ENCODE measurements around the gene CCDC71. TPM values are rescaled to one million over a fixed set of nuclear protein-coding genes. Genes with fewer than 3 reads are reported as not detected.

CCDC71 gene
- total and polyA plus RNA-seq, 2 of the 13 experiments (the other 11 are each of a cell fraction or from before 2014, with no cell fraction given), result 9.7 to 14.3 TPM

DNA sequence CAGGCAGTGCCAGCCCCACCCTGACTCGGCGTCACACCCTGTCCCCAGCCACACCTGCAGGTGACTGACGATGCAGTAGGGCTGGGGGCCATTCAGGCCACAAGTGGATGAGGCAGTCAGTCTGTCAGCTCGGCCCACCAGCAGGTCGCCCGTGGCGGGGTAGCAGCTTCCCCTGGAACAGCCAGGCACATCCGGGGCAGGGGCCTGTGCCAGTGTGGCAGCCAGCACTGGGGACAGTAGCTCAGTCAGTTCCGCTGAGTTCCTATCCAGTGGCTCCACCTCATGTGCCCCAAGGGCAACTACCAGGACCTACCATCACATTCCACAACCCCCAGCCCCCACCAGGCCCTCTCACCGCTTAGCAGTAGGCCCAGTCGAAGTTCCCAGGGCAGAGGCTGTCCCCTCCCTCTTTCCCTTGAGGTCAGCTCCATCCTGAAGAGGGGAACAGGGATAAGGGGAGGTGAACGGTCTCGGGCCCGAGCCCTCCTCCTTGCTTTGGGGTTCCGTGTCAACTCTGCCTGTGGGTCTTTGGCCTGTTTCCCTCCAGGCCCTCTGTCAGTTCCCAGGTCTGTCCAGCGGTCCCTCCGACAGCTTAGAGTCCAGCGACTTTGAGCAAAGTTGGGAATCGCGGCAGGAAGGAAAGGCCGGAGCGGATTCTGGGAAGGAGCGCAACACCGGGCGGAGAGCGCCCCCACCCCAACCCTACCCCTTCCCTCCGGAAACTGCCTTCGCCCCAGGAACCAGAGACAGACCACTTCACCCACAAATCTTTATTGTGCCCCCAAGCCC lies 33.5 kb downstream of the CCDC71 start, which contains the start of gene LAMB2 (continued):
- TF ChIP-seq, protein P1, sequence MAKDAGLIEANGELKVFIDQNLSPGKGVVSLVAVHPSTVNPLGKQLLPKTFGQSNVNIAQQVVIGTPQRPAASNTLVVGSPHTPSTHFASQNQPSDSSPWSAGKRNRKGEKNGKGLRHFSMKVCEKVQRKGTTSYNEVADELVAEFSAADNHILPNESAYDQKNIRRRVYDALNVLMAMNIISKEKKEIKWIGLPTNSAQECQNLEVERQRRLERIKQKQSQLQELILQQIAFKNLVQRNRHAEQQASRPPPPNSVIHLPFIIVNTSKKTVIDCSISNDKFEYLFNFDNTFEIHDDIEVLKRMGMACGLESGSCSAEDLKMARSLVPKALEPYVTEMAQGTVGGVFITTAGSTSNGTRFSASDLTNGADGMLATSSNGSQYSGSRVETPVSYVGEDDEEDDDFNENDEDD (CRISPR knock-in tag; IDR thresholded peaks at IDR 0.05; ENCODE audit: borderline replicate concordance), result 0 out of 2 replicates have a peak, but pooled peaks have one; percentile 23
- 0 out of 2 replicates have a peak, but pooled peaks have one; percentile 38 for TF ChIP-seq ZNF546 (CRISPR knock-in tag; conservative IDR thresholded peaks at IDR 0.05)
- TF ChIP-seq ZBTB38 (CRISPR knock-in tag; IDR thresholded peaks at IDR 0.05), result 0 out of 2 replicates have a peak, but pooled peaks have one; percentile 5
- TF ChIP-seq, protein P2, sequence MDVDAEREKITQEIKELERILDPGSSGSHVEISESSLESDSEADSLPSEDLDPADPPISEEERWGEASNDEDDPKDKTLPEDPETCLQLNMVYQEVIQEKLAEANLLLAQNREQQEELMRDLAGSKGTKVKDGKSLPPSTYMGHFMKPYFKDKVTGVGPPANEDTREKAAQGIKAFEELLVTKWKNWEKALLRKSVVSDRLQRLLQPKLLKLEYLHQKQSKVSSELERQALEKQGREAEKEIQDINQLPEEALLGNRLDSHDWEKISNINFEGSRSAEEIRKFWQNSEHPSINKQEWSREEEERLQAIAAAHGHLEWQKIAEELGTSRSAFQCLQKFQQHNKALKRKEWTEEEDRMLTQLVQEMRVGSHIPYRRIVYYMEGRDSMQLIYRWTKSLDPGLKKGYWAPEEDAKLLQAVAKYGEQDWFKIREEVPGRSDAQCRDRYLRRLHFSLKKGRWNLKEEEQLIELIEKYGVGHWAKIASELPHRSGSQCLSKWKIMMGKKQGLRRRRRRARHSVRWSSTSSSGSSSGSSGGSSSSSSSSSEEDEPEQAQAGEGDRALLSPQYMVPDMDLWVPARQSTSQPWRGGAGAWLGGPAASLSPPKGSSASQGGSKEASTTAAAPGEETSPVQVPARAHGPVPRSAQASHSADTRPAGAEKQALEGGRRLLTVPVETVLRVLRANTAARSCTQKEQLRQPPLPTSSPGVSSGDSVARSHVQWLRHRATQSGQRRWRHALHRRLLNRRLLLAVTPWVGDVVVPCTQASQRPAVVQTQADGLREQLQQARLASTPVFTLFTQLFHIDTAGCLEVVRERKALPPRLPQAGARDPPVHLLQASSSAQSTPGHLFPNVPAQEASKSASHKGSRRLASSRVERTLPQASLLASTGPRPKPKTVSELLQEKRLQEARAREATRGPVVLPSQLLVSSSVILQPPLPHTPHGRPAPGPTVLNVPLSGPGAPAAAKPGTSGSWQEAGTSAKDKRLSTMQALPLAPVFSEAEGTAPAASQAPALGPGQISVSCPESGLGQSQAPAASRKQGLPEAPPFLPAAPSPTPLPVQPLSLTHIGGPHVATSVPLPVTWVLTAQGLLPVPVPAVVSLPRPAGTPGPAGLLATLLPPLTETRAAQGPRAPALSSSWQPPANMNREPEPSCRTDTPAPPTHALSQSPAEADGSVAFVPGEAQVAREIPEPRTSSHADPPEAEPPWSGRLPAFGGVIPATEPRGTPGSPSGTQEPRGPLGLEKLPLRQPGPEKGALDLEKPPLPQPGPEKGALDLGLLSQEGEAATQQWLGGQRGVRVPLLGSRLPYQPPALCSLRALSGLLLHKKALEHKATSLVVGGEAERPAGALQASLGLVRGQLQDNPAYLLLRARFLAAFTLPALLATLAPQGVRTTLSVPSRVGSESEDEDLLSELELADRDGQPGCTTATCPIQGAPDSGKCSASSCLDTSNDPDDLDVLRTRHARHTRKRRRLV (CRISPR knock-in tag; IDR thresholded peaks at IDR 0.05), result no peak
- TF ChIP-seq ZNF460 (CRISPR knock-in tag; IDR thresholded peaks at IDR 0.05; ENCODE audit: borderline replicate concordance), result no peak
- TF ChIP-seq ZNF274 (CRISPR knock-in tag; IDR thresholded peaks at IDR 0.05), result no peak
- TF ChIP-seq CENPX (CRISPR knock-in tag; IDR thresholded peaks at IDR 0.05), result no peak
- no peak for TF ChIP-seq NKX3-1 (CRISPR knock-in tag; IDR thresholded peaks at IDR 0.05)
- peak; percentile 81; the same call in 1 of the 2 replicates for TF ChIP-seq TMF1 (CRISPR knock-in tag; IDR thresholded peaks at IDR 0.05; ENCODE audit: low read depth)
- TF ChIP-seq, protein P3, sequence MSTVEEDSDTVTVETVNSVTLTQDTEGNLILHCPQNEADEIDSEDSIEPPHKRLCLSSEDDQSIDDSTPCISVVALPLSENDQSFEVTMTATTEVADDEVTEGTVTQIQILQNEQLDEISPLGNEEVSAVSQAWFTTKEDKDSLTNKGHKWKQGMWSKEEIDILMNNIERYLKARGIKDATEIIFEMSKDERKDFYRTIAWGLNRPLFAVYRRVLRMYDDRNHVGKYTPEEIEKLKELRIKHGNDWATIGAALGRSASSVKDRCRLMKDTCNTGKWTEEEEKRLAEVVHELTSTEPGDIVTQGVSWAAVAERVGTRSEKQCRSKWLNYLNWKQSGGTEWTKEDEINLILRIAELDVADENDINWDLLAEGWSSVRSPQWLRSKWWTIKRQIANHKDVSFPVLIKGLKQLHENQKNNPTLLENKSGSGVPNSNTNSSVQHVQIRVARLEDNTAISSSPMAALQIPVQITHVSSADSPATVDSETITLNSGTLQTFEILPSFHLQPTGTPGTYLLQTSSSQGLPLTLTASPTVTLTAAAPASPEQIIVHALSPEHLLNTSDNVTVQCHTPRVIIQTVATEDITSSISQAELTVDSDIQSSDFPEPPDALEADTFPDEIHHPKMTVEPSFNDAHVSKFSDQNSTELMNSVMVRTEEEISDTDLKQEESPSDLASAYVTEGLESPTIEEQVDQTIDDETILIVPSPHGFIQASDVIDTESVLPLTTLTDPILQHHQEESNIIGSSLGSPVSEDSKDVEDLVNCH (CRISPR knock-in tag; IDR thresholded peaks at IDR 0.05), result no peak
- TF ChIP-seq, protein P4, sequence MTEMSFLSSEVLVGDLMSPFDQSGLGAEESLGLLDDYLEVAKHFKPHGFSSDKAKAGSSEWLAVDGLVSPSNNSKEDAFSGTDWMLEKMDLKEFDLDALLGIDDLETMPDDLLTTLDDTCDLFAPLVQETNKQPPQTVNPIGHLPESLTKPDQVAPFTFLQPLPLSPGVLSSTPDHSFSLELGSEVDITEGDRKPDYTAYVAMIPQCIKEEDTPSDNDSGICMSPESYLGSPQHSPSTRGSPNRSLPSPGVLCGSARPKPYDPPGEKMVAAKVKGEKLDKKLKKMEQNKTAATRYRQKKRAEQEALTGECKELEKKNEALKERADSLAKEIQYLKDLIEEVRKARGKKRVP (CRISPR knock-in tag; IDR thresholded peaks at IDR 0.05), result peak in 1 of 2 experiments; percentile 40; a peak in 1 of 4 replicates
- peak; percentile 82 for TF ChIP-seq POLR2G (IDR thresholded peaks at IDR 0.05; ENCODE audit: low read depth, low read length)
- TF ChIP-seq, protein P5, sequence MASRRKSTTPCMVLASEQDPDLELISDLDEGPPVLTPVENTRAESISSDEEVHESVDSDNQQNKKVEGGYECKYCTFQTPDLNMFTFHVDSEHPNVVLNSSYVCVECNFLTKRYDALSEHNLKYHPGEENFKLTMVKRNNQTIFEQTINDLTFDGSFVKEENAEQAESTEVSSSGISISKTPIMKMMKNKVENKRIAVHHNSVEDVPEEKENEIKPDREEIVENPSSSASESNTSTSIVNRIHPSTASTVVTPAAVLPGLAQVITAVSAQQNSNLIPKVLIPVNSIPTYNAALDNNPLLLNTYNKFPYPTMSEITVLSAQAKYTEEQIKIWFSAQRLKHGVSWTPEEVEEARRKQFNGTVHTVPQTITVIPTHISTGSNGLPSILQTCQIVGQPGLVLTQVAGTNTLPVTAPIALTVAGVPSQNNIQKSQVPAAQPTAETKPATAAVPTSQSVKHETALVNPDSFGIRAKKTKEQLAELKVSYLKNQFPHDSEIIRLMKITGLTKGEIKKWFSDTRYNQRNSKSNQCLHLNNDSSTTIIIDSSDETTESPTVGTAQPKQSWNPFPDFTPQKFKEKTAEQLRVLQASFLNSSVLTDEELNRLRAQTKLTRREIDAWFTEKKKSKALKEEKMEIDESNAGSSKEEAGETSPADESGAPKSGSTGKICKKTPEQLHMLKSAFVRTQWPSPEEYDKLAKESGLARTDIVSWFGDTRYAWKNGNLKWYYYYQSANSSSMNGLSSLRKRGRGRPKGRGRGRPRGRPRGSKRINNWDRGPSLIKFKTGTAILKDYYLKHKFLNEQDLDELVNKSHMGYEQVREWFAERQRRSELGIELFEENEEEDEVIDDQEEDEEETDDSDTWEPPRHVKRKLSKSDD (CRISPR knock-in tag; IDR thresholded peaks at IDR 0.05; ENCODE audit: low read depth), result no peak
- no peak for TF ChIP-seq ZNF607 (CRISPR knock-in tag; IDR thresholded peaks at IDR 0.05; ENCODE audit: borderline replicate concordance)
- peak; percentile 63 for TF ChIP-seq ZMYM3 (CRISPR knock-in tag; IDR thresholded peaks at IDR 0.05)
- TF ChIP-seq ZNF777 (CRISPR knock-in tag; IDR thresholded peaks at IDR 0.05), result peak; percentile 80

All from HepG2 (cell line).